Gastroesophageal sphincter (tissue), 3 donors: Measurements from ENCODE around the gene WDR70.

Experiments used
- CTCF ChIP-seq, 4 experiments: fragments of 200-600 bp in 2 of 4; fragments of 450-650 bp in 2 of 4; sonication (generic) in 1 of 4; IDR thresholded peaks; one replicate each; pipeline ENCODE4 v1.5.1; 2017 to 2019; ENCODE audit warnings: antibody characterized with exemption in 4 of 4, mild to moderate bottlenecking in 2 of 4, moderate library complexity in 2 of 4
- EP300 ChIP-seq: sonication (generic); formaldehyde crosslinking; IDR thresholded peaks from one replicate; pipeline ENCODE4 v1.6.1; 2017; ENCODE audit warnings: antibody characterized with exemption, mild to moderate bottlenecking
- POLR2A ChIP-seq, 2 donors: fragments of 450-650 bp; IDR thresholded peaks; one replicate each; pipeline ENCODE4 v1.6.1; 2017; ENCODE audit warnings: antibody characterized with exemption in 2 of 2, mild to moderate bottlenecking in 2 of 2, moderate library complexity in 1 of 2
- POLR2AphosphoS5 ChIP-seq: sonication (generic); formaldehyde crosslinking; IDR thresholded peaks from one replicate; pipeline ENCODE4 v1.6.1; 2017; ENCODE audit warnings: antibody characterized with exemption

- TF ChIP-seq POLR2A (IDR thresholded peaks at IDR 0.05) (no peak), CTCF (IDR thresholded peaks at IDR 0.05) (no peak), EP300 (no peak), POLR2AphosphoS5 (no peak)
These were observed 379.0 kb downstream of the WDR70 start for GRCh38 chr5:37757980-37758582.
